ENCODE data around the gene SCRN1. TPM values are rescaled to one million over a fixed set of nuclear protein-coding genes. Genes with fewer than 3 reads are reported as not detected.

SCRN1 gene
- total RNA-seq, 1 donor from 2014 or later: 85.0 TPM

DNA sequence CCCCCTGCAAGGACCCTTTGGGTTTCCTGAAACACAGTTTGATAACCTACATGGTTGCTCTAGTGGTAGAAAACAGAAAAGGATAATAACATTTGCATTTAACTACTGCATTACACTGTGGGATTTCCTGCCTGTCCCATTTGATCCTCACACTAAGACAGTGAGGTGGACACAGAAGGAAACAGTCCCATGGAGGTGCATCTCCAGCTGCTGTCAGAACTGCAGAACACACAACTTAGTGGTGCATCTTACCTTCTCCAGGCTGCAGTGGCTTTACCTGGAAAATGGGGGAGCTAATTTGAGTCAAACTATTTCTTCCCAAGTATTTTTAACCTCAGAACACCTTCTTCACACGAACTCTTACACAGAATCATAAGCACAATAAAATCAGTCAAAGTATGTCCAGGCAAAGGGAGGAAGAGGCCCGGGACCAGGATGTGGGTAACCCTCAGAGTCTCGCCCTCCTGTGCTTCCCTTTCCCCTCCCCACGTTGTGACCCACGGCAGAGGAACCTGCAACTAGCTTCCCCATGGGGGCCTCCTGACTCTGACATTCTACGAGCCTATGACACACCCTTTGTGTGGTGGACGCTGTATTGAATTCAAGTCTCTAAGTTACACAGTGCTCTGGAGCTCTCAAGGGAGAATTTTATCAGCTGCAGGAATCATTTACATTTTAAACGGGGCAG is 33.7 kb downstream of the SCRN1 start:
- Mint-ChIP-seq H3K4me3 (no peak overlapping the region), H3K36me3 (peaks cover 44% of the 10 kb centered on the region), H3K27ac (no peak overlapping the region), H3K4me1 (no peaks in the 10 kb centered on the region), H3K9me3 (no peaks in the 10 kb centered on the region), H3K27me3 (ENCODE audit: low read depth) (no peaks in the 10 kb centered on the region)
- no peak for DNase-seq (ENCODE audit: low spot score in 2 of 2, unreplicated experiment in 2 of 2)
- no peak for TF ChIP-seq CTCF (IDR thresholded peaks at IDR 0.05; ENCODE audit: unreplicated experiment)

DNA sequence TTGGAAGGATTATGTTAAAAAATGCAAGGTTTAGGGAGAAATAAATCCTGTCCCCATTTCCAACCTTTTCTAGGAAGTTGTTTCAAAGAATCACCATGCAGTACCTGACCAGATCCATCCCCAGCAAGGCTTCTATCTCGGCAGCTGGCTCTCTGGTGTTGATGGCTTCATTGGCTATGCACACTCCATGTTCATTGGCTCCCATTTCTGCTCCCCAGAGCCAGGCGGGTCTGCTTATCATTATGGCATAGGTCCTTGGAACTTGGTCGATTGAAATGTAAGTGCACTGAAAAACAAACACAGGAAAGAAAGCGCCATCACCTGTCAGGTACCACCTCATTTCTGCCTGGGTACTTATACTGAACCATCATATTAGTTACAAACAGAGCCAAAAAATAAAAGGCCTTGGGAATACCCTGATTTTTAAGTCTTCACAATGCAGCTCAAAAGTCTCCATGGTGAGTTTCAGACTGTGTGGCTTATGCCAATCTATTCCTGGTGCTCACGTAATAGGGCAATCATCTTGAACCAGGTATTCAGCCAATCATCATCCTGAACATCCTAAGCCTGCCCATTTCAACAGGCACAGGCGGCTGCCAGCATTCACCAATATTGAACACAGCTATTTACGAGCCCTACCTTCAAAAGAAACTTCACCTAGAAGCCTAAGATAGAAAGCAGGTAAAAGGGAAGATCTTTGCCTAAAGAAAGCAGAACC is 34.4 kb downstream of the SCRN1 start:
- Mint-ChIP-seq H3K36me3 (peaks cover 40% of the 10 kb centered on the region), H3K4me3 (no peak overlapping the region), H3K27ac (no peak overlapping the region), H3K4me1 (no peaks in the 10 kb centered on the region), H3K9me3 (no peaks in the 10 kb centered on the region), H3K27me3 (ENCODE audit: low read depth) (no peaks in the 10 kb centered on the region)
- no peak for TF ChIP-seq CTCF (IDR thresholded peaks at IDR 0.05; ENCODE audit: unreplicated experiment)
- no peak for DNase-seq (ENCODE audit: low spot score in 2 of 2, unreplicated experiment in 2 of 2)

DNA sequence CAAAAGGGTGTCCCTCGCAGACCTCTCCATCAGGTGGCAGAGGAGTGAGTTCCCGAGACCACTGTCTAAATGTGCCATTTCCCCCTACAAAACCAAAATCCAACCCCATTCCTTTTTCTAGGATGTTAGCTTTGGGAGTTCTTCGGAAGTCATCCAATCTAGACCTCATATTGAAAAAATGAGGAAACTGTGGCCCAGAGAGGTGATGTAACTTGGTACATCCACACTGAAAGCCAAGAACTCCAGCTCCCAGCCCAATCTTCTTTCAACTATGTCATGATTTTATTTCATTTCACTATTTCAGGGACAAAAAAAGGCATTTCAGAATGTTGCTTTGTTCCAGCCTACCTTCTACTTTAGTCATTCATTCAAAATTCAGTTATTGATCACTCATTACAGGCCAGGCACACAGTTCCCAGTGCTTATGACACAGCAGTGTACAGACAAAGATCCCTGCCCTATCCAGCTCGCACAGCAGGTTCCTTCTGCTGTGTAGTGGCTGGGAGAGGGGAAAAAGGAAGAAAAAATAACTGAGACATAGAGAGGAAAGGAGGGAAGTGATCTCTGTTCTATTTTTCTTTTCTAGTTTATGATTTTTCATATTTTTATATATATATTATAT is 35.8 kb downstream of the SCRN1 start:
- Mint-ChIP-seq H3K9me3 (no peaks in the 10 kb centered on the region), H3K27me3 (ENCODE audit: low read depth) (no peaks in the 10 kb centered on the region), H3K4me1 (no peaks in the 10 kb centered on the region), H3K27ac (no peak overlapping the region), H3K4me3 (no peak overlapping the region), H3K36me3 (peaks cover 33% of the 10 kb centered on the region)
- DNase-seq (ENCODE audit: low spot score in 2 of 2, unreplicated experiment in 2 of 2): no peak
- TF ChIP-seq CTCF (IDR thresholded peaks at IDR 0.05; ENCODE audit: unreplicated experiment): no peak

GRCh38 chr7:29951206-29951605 is 38.4 kb downstream of the SCRN1 start:
- DNase-seq (ENCODE audit: low spot score in 2 of 2, unreplicated experiment in 2 of 2): no peak
- no peak for TF ChIP-seq CTCF (IDR thresholded peaks at IDR 0.05; ENCODE audit: unreplicated experiment)
- no peaks in the 10 kb centered on the region for H3K27me3 Mint-ChIP-seq (ENCODE audit: low read depth)
- no peak overlapping the region for H3K4me3 Mint-ChIP-seq
- peaks cover 11% of the 10 kb centered on the region for H3K4me1 Mint-ChIP-seq
- no peaks in the 10 kb centered on the region for H3K9me3 Mint-ChIP-seq
- peaks cover 53% of the 10 kb centered on the region for H3K36me3 Mint-ChIP-seq
- H3K27ac Mint-ChIP-seq: no peak overlapping the region

DNA sequence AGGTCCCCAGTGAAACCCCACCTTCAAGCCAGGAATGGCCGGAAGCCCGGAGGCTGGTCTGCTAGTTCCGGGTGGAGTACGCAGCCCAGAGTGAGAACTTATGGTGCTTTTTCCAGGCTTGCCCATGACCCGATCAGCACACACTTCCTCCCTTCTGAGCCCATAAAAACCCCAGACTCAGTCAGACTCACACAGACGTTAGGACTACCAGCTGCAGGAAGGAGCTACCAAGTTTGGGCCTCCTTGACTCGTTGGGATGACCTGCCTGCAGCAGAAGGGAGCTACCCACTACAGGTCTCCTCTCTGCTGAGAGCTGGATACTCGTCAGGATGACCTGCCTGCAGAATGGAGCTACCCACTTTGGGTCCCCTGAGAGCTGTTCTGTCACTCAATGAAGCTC is 39.1 kb downstream of the SCRN1 start:
- peaks cover 60% of the 10 kb centered on the region for H3K36me3 Mint-ChIP-seq
- no peak overlapping the region for H3K4me3 Mint-ChIP-seq
- no peaks in the 10 kb centered on the region for H3K9me3 Mint-ChIP-seq
- TF ChIP-seq CTCF (IDR thresholded peaks at IDR 0.05; ENCODE audit: unreplicated experiment): no peak
- DNase-seq (ENCODE audit: low spot score in 2 of 2, unreplicated experiment in 2 of 2): no peak
- peaks cover 11% of the 10 kb centered on the region for H3K4me1 Mint-ChIP-seq
- no peaks in the 10 kb centered on the region for H3K27me3 Mint-ChIP-seq (ENCODE audit: low read depth)
- H3K27ac Mint-ChIP-seq: no peak overlapping the region

Measured in mesothelial cell of epicardium (in vitro differentiated cells).